Activated CD8-positive, alpha-beta memory T cell treated with anti-CD3 and anti-CD28 coated beads for 36 hours (primary cell): ENCODE results near the gene CORO1C. TPM values are rescaled to one million over a fixed set of nuclear protein-coding genes. Genes with fewer than 3 reads are reported as not detected.

Experiments
- CTCF ChIA-PET: fragments of 350-600 bp; sonication (Branson Sonifier 250); formaldehyde crosslinking; loops from one replicate; lab custom pipeline; 2021; ENCODE audit warnings: antibody characterized with exemption; lab: Charles Lee
- POLR2A ChIA-PET: fragments of 350-600 bp; sonication (Branson Sonifier 250); formaldehyde crosslinking; loops from one replicate; lab custom pipeline; 2021; ENCODE audit warnings: antibody characterized with exemption; lab: Charles Lee
- total RNA-seq, 2 experiments: library from RNA; stranded (reverse); gene quantifications; one replicate each; pipeline ENCODE4 v1.2.3, GENCODE V29; 2021

Gene CORO1C
- total RNA-seq, 2 experiments from 2014 or later = 71.0 to 78.7 TPM

DNA sequence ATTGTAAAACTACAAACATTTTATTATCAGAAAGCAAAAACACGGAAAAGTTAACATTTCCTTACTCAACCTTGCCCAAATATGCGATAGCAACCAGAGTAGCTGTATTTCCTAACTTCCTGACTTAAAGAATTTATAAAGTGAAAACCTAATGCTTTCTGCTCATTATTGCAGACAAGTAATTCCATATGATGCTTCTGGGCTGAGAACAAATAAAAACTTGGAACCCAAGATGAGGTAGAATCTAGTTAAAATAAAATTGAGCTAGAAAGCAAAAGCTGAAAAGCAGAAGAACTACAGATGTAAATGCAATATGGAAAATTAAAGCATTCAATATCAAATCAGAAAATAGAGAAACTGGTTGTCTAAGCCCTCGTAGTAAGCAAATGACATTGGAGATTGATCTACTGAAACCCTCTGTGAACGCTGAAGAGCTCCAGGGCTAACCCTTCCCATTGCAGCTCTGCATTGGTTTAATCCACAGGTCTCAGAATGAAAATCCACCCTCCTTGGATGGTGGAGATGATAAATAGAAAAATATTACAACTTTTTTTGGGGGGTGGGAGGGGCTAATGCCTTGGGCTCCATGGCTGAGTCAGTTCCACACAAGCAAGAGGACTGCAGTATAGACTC, 40.7 kb downstream of the CORO1C start:
- ChIA-PET POLR2A (interaction anchor here (0.6 to 1.4 kb wide), 5 partner anchors 55 to 1894 kb away, joined by 3 to 4 read pairs (median 3); partner anchors contain the start of gene SSH1), CTCF (interaction anchor here (0.8 to 2.5 kb wide), 5 partner anchors 26 to 147 kb away, joined by 3 to 9 read pairs (median 5); no protein-coding TSS in a partner anchor)

DNA sequence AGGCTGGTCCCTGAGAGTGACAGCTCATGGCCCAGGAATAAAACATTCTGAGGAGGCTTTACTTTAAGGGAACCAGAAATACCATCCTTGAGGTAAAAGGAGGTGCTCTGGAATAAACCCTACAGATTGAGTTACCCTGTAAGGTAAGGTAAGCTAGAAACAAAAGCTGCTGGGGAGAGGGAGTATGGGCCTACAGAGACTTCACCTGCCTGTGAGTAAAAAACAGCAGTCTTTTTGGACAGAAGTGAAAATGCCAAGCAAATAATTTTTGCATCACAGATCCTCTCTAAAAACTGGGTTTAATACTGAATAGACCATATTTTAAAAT, 41.2 kb downstream of the CORO1C start:
- CTCF ChIA-PET = interaction anchor here (1.0 to 2.5 kb wide), 4 partner anchors 26 to 148 kb away, joined by 4 to 9 read pairs (median 6); no protein-coding TSS in a partner anchor
- POLR2A ChIA-PET = interaction anchor here (0.6 to 1.4 kb wide), 3 partner anchors 54 to 1894 kb away, joined by 3 to 4 read pairs (median 4); no protein-coding TSS in a partner anchor

DNA sequence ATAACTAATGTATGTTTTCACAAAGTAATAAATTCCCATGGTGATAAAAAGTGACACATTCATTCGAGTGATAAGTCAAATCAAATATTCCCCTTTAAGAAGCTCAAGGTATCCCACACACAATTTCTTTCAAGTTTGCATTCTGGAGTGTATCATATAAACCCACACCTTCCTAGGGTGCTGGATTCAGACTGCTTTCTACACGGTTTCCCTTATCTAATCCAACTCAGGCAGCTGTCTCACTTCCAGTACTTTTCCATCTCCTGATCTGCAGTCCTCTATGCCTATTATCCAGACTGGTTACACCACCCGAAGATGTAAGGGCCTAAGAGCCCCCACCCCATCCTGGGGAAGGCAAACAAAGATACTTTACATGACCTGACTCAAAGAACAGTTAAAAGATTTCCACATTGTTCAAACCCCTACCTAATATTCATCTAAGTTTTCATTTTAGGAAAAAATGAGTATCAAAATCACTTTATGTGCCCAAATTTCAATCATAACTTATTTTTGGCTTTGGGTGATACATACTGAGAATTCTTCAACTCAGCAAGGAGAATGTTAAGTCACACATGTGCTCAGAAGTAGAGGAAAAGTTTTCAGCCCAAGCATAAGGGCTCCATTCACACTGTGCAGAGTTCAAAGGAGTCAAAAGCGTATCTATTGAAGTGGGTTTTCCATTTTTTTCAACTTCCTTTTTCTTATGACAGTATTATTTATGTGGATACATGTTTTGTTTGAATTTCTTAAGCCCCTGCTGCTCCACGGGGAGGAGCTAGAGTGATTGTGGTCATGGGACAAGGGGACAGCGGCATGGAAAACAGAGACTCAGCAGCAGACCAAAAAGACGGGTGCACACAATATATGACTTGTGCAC, 41.8 kb downstream of the CORO1C start:
- ChIA-PET POLR2A (interaction anchor here (0.6 to 1.4 kb wide), 4 partner anchors 34 to 1895 kb away, joined by 3 to 4 read pairs (median 3); no protein-coding TSS in a partner anchor), CTCF (interaction anchor here (1.1 to 2.5 kb wide), 2 partner anchors 25 to 148 kb away, joined by 4 to 8 read pairs; no protein-coding TSS in a partner anchor)

DNA sequence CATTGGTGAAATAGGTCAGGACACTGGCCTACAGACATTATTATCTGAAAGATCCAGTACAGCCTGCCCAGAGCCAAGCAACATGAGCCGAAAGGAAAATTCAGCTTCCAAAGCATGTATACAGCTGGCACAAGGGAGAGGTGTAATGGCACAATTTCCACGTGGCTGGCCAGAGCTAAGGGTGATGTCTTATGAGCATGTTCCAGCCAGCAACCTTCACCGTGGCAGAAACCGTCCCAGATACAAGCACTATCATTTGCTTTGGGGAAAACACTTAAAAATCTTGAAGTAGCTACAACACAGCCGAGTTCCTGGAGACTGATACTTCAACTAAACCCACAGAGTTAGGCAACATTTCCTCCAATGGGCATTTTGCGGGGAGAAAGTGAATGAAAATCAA, 44.5 kb downstream of the CORO1C start:
- POLR2A ChIA-PET = interaction anchor here (0.7 kb wide), 1 partner anchor 124 kb away, joined by 3 read pairs; the partner anchor contains the start of gene ISCU
- CTCF ChIA-PET = interaction anchor here (0.8 to 1.8 kb wide), 3 partner anchors 12 to 153 kb away, joined by 3 to 5 read pairs (median 4); no protein-coding TSS in a partner anchor

DNA sequence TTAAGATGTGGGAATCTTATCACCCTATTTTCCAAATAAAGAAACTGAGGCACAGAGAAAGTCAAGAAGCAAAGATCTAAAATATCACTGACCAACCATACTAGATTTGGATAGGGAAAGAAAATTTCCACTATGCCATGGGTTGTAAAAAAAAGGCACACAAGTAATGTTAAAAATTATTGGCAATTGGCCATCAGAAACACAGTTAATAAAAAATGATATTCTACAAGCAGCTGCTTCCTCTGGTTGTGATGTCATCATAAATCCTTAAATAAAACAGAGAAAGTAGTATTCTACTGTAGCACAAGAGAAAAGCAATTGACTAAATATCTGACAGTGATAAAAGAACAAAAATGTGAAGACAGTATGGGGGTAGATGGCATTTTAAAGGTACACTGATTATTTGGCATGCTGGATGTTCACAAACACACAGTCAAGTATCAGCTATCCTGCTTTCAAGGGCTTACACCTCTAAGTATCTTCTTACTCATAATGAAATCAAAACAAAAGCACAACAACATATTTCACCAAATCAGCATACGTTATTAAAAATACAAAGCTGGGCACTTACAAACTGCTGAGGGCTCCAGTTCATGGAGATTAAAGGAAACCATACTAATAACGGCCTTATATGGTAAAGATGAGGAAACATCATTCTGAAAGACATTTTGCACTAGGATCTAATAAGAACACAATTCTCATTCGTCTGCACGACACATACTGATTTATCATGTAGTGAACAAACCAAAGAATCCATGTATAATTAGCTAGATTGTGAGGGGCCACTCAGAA, 45.7 kb downstream of the CORO1C start:
- CTCF ChIA-PET = interaction anchor here (0.6 to 1.8 kb wide), 6 partner anchors 10 to 426 kb away, joined by 3 to 4 read pairs (median 4); no protein-coding TSS in a partner anchor

DNA sequence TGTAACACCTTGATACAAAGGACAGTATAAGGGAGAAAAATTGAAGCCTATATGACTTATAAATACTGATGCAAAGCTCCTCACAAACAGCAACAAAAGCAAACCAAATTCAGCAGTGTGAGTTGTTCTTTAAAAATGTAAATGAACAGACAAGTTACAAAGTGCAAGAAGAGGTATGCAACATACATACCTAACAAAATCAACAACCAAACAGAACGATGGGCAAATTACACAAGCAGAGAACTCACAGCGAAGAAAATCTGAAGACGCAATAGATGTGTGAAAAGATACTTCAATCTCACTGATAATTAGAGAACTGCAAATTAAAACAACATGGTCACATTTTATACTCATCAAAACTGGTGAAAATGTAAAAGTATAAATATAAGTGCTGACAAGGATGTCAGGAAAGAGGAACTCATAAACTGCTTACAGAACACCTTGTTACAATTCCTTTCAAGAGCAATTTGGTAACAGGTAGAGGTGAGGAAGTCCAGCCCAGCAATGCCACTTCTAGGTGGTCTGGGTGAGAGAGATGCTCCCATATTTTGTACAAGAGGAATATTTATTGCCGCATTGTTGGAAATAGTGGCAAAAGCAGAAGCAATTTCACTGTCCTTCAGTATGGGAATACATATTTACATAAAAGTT, 47.3 kb downstream of the CORO1C start:
- POLR2A ChIA-PET = no interaction called here
- CTCF ChIA-PET = interaction anchor here (0.6 to 1.0 kb wide), 2 partner anchors 66 to 1097 kb away, joined by 3 to 4 read pairs; no protein-coding TSS in a partner anchor

More for the DNA sequence above, 45.7 kb downstream of the CORO1C start:
- POLR2A ChIA-PET = no interaction called here

DNA sequence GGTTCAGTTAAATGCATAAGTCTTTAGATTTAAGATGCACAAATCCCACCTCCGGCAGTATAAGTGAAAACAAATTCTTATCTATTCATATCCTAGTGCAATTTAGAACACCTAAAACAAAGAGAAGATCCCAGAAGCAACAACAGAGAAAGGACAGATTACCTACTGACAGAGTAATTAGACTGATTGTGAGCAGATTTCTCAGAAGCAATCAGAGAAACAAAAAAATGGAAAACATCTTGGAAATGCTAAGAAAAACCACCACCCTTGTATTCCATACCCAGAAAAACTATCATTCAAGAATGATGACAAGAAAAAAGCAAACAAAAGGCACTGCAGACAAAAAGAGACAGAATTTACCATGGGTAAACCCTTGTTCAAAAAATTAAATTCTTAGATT, 50.0 kb downstream of the CORO1C start:
- POLR2A ChIA-PET = no interaction called here
- CTCF ChIA-PET = no interaction called here

DNA sequence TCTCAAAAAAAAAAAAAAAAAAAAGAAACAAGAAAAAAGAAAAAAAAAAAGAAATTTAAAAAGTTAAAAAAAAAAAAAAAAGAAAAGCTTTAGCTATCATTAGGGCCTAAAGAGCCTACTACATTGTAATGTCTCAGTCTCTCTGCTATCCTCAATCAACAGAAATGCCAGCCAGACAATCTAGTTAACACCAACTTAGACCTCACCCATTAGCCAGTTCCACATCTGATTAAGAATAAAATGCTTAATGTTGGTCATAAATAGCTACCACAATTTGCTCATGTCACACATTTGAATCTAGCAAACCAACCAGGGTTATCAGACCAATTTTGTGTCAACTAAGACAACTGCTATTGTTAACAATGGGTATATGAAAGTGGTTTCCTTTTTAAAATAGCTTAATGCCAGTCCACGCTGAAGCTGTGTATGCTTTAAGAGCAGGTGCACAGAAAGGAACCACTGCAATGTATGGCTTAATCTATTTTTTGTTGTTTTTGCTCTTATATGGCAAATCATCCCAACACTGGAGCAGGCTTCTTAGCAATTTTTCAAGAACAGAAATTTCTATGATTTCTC, 52.1 kb downstream of the CORO1C start:
- ChIA-PET CTCF (no interaction called here), POLR2A (interaction anchor here (0.7 kb wide), 1 partner anchor 129 kb away, joined by 5 read pairs; no protein-coding TSS in a partner anchor)

DNA sequence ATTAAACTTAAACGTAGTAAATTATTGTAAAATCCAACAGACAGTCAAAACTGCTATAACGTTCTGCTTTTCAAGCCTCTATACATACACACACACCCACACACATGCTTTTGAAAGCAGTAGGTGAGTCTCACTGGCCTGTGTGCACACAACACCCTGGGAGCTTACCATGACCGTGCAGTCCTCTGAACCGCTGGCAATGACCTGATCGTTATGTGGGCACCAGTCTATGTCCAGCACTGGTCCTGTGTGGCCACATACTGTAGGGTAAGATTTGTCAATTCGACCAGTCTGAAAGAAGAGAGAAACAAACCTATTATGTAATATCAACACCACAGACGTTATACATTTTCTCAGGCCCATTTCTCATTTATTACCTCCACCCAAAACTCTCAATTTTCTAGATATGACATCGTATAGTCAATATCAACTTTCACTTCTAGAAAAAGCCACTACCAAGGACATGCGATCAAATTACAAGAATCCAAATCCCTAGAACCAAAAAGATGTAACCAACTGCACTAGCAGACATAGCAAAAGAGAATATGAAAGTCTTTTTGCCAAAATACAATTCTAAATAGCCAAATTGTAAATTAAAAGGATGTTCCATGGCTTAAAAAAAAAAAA, 53.1 kb downstream of the CORO1C start:
- CTCF ChIA-PET = no interaction called here
- POLR2A ChIA-PET = no interaction called here

DNA sequence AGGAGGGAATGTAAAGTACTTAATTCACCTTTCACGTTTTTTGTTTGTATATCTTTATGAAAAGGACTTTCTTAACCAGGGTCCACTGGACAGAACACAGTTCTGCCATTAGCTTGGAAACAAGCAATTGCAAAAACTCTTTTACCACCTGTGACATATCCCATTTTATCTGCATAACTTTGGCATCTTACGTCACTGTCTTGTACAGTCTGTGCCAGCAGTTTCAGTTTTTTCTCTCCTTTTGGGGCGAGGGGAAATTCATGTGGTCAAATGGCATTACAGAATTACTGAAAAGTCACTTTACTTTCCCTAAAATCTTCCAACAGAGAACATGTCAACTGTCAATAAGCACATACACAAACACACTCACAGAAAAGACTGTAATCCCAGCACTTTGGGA, 53.9 kb downstream of the CORO1C start:
- ChIA-PET CTCF (no interaction called here), POLR2A (no interaction called here)

DNA sequence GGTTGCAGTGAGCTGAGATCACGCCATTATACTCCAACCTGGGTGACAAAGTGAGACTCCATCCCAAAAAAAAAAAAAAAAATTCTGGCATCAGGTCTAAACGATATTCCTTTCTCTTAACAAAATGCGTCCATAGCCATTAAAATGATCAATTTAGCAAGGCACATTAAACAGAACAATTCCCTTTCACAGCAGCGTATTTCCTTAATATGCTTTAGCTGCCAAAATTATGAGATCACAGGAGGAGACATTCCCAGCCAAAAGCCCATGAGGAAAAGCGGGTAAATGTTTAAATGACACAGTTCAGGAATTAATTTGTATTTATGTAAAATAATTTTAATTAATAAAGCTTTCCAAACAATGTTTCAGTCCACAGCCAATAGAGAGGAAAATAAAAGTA, 54.6 kb downstream of the CORO1C start:
- ChIA-PET POLR2A (no interaction called here), CTCF (no interaction called here)

DNA sequence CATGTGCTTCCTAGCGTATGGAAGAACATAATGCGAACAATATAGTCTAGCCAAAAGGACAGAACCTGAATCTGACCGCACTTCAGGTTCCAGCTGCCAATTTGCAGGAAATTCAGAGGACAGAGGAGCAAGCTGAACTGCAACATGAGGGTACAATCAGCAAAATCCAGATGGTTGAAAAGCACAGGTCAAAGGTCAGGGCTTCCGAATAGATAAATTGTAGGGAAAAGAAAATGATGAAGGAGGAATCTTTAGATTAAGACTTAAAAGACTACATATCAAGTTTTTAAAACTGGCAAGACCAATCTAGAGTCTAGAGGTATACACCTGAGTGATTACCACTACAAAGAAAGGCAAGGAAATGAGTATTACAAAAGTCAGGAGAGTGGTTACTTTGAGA, 55.5 kb downstream of the CORO1C start:
- ChIA-PET CTCF (interaction anchor here (1.1 kb wide), 1 partner anchor 9 kb away, joined by 3 read pairs; no protein-coding TSS in a partner anchor), POLR2A (no interaction called here)

DNA sequence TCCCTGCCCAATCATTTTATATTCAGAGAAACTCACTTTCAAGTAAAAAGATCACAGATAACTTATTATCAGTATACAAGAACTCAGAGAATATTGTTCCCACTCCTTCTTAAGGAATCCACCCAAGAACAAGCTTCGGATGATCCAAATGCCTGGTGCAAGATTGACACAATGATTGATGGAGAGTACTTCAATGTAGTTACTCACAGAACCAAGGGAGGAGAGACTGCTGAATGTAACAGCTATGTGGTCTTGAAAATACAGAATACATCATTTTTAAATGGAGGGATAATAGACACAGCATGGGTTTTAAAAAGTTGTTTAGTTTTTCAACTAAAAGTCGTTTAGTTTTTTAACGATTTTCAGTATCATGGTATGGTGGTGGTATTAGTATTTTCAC, 59.3 kb downstream of the CORO1C start:
- ChIA-PET CTCF (no interaction called here), POLR2A (no interaction called here)

DNA sequence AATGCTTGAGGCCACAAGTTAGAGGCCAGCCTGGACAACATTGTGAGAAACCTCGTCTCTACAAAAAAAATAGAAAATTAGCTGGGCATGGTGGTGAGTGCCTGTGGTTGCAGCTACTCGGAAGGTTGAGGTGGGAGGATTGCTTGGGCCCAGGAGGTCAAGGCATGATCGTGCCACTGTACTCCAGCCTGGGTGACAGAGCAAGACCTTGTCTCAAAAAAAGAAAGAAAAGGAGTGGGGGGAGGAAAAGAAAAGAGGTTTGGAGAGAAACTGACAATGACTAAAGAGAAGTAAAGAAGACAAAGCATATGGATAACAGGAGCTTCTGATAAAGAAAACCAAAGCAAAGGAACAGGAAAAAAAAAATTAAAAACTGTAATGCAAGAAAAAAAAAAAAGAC, 60.2 kb downstream of the CORO1C start:
- ChIA-PET CTCF (no interaction called here), POLR2A (no interaction called here)

DNA sequence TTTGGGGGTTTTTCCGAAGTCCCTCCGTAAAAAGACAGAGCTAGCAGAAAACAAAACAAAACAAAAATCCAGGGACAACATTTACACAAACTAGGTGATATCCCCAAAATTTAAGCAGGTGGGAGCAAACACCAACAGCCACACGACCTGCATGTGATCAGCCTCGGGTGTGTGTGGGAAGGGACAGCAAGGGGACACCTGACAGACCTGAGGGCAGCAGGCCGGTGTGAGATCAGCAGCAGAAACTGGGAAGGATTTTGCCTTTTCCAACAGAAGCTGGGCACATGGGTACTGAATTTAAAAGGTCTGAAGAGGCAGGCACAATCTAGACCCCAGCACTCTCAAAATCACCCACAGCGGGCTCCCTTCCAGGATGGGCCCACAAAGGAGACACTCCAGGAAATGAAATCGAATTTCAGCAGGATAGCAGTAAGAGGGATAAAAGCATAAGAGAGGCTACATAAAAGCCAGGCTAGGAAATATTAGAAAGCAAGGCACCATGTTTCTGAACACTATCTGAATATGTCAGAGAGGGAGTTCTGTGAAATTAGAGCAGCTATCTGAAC, 61.2 kb downstream of the CORO1C start:
- ChIA-PET CTCF (interaction anchor here (0.7 to 1.4 kb wide), 2 partner anchors 133 to 408 kb away, joined by 3 to 4 read pairs; no protein-coding TSS in a partner anchor), POLR2A (no interaction called here)

DNA sequence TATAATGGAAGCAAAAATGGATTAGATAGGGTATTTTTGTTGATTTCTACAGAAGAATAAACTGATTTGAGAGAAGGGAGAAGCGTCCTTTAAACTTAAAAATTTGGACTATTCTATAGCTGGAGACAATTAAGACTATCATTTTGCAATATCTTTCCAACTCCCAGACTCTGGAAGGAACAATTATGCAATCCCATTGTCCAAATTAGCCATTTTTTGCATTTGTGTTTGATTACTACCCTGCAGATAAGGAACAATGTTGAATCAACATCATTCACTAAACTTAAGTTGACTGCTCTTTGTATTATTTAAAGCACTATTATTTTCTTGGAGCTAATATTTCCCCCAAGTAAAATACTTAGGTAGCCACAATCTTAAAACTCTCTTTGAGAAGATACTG, 62.8 kb downstream of the CORO1C start:
- POLR2A ChIA-PET = no interaction called here
- CTCF ChIA-PET = interaction anchor here (1.2 kb wide), 1 partner anchor 135 kb away, joined by 9 read pairs; no protein-coding TSS in a partner anchor

DNA sequence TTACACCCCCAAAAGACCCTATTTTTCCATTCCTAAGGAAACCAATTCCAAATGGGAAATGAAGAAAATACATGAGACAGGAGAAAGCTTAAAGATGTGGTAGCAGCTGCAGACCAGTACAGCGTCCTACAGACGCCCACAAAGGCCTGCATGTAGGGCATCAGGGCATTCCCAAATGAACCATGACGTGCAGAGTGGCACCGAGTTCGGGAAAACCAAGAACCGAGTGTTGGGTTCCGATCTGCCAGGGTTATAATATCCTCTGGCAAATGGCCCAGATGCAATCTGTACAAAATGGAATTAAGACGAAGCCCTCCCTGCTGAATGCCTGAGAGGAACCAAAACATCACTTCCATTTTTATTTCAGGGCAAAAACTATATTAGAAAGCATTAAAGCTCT, 63.3 kb downstream of the CORO1C start:
- ChIA-PET CTCF (interaction anchor here (1.2 kb wide), 1 partner anchor 136 kb away, joined by 9 read pairs; no protein-coding TSS in a partner anchor), POLR2A (no interaction called here)
